SK-N-SH (cell line): ENCODE results near the gene TRIM27. TPM values are rescaled to one million over a fixed set of nuclear protein-coding genes. Genes with fewer than 3 reads are reported as not detected.
"Not testable (repeated sequence)": the region's sequence is repeated elsewhere in the genome, so short reads cannot be mapped to it uniquely, and the experiment has no call there.

ENCODE experiments used
- CTCF ChIA-PET: fragments of 300-600, 350-600 bp; formaldehyde crosslinking; extraction: SDS; loops from one replicate; lab custom pipeline; 2021; lab: Yijun Ruan, JAX
- POLR2A ChIA-PET: fragments of 350-600 bp; sonication (Branson Sonifier 250); formaldehyde crosslinking; extraction: SDS; loops from one replicate; lab custom pipeline; 2020; ENCODE audit warnings: antibody characterized with exemption, inconsistent platforms; lab: Yijun Ruan, JAX
- DNase-seq: peaks from one replicate; pipeline ENCODE4 v3.0.0; 2012
- H2AFZ ChIP-seq: fragments of 200-600 bp; sonication (generic); 2 replicates; pipeline ENCODE4 v1.8.1; 2016; ENCODE audit warnings: antibody characterized with exemption, mild to moderate bottlenecking, low read depth
- H3F3A ChIP-seq: fragments of 200-600 bp; sonication (generic); replicated peaks from 2 replicates; pipeline ENCODE3; 2016; ENCODE audit warnings: antibody characterized with exemption, mild to moderate bottlenecking; ENCODE audit not compliant: insufficient read depth
- H3K27ac ChIP-seq, 2 experiments: fragments of 200-500 bp in 1 of 2; fragments of 200-600 bp in 1 of 2; sonication (Bioruptor generic) in 1 of 2; sonication (generic), shearing (Covaris generic) in 1 of 2; 2 replicates each; pipeline versions ENCODE4 v1.5.1 to v1.6.1; 2014 to 2016; ENCODE audit warnings: low read depth in 2 of 2, inconsistent platforms in 1 of 2, low read length in 1 of 2, mild to moderate bottlenecking in 1 of 2, mixed read lengths in 1 of 2
- H3K27me3 ChIP-seq: fragments of 200-600 bp; sonication (generic), shearing (Covaris generic); 2 replicates; pipeline ENCODE4 v1.6.1; 2016; ENCODE audit warnings: mixed run types; ENCODE audit not compliant: insufficient read depth
- H3K36me3 ChIP-seq, 2 experiments: fragments of 200-500 bp in 1 of 2; fragments of 200-600 bp in 1 of 2; sonication (Bioruptor generic) in 1 of 2; sonication (generic) in 1 of 2; replicated peaks in 1 of 2; 2 replicates each; pipeline versions ENCODE3 to v1.5.1; 2014 to 2016; ENCODE audit warnings: low read length in 1 of 2, mild to moderate bottlenecking in 1 of 2; ENCODE audit not compliant: insufficient read depth in 2 of 2, control insufficient read depth in 1 of 2
- H3K4me1 ChIP-seq, 2 experiments: fragments of 200-500 bp in 1 of 2; fragments of 200-600 bp in 1 of 2; sonication (Bioruptor generic) in 1 of 2; sonication (generic), shearing (Covaris generic) in 1 of 2; 2 replicates each; pipeline versions ENCODE4 v1.5.1 to v1.6.1; 2014 to 2016; ENCODE audit warnings: low read depth in 1 of 2, low read length in 1 of 2, mixed run types in 1 of 2; ENCODE audit not compliant: insufficient read depth in 2 of 2, control insufficient read depth in 1 of 2
- H3K4me2 ChIP-seq: fragments of 200-600 bp; sonication (generic), shearing (Covaris generic); 2 replicates; pipeline ENCODE4 v1.6.1; 2017; ENCODE audit warnings: mixed run types
- H3K4me3 ChIP-seq, 2 experiments: fragments of 200-500 bp in 1 of 2; fragments of 200-600 bp in 1 of 2; sonication (Bioruptor generic) in 1 of 2; sonication (generic), shearing (Covaris generic) in 1 of 2; 2 replicates each; pipeline versions ENCODE4 v1.5.1 to v1.8.1; 2014 to 2016; ENCODE audit warnings: low read depth in 2 of 2, inconsistent platforms in 1 of 2, low read length in 1 of 2, mild to moderate bottlenecking in 1 of 2, mixed read lengths in 1 of 2, moderate library complexity in 1 of 2
- H3K79me2 ChIP-seq: fragments of 200-600 bp; sonication (generic); 2 replicates; pipeline ENCODE4 v1.8.1; 2017; ENCODE audit warnings: mild to moderate bottlenecking; ENCODE audit not compliant: insufficient read depth
- H3K9ac ChIP-seq: fragments of 200-600 bp; sonication (generic); 2 replicates; pipeline ENCODE4 v1.6.1; 2017; ENCODE audit warnings: mixed run types
- H3K9me2 ChIP-seq: fragments of 200-600 bp; sonication (generic); 2 replicates; pipeline ENCODE4 v1.6.1; 2017; ENCODE audit warnings: mixed run types
- H3K9me3 ChIP-seq: fragments of 200-600 bp; sonication (generic); 2 replicates; pipeline ENCODE4 v1.6.1; 2017; ENCODE audit warnings: mixed run types, mild to moderate bottlenecking, moderate library complexity
- H4K20me1 ChIP-seq: fragments of 200-600 bp; sonication (generic); 2 replicates; pipeline ENCODE4 v1.6.1; 2017; ENCODE audit warnings: mild to moderate bottlenecking, mixed run types; ENCODE audit not compliant: insufficient read depth
- ELF1 ChIP-seq: IDR thresholded peaks from 2 replicates; pipeline ENCODE4 v1.4.0; 2012
- EP300 ChIP-seq, 2 experiments: IDR thresholded peaks; 2 replicates each; pipeline versions ENCODE4 v1.4.0 to v1.6.1; 2012; ENCODE audit warnings: borderline replicate concordance in 1 of 2, low read depth in 1 of 2, low read length in 1 of 2
- FOSL2 ChIP-seq: IDR thresholded peaks from 2 replicates; pipeline ENCODE4 v1.4.0; 2012; ENCODE audit warnings: low read depth, mild to moderate bottlenecking, moderate library complexity, borderline replicate concordance
- GATA2 ChIP-seq: sonication (generic); formaldehyde crosslinking; IDR thresholded peaks from 2 replicates; pipeline ENCODE4 v1.5.0; 2020; ENCODE audit warnings: mild to moderate bottlenecking, missing genetic modification reagents
- JUND ChIP-seq: IDR thresholded peaks from 2 replicates; pipeline ENCODE4 v1.4.0; 2012
- MAX ChIP-seq: IDR thresholded peaks from 2 replicates; pipeline ENCODE4 v1.4.0; 2012; ENCODE audit warnings: low read depth
- MXI1 ChIP-seq: IDR thresholded peaks from 2 replicates; pipeline ENCODE4 v1.6.1; 2012; ENCODE audit warnings: mild to moderate bottlenecking, low read depth, low read length, improper control_type of control experiment
- NRF1 ChIP-seq: IDR thresholded peaks from 2 replicates; pipeline ENCODE4 v1.6.1; 2012; ENCODE audit warnings: low read depth, mild to moderate bottlenecking, low read length
- RAD21 ChIP-seq: IDR thresholded peaks from 2 replicates; pipeline ENCODE4 v1.6.1; 2012; ENCODE audit warnings: mild to moderate bottlenecking, low read length
- RCOR1 ChIP-seq: fragments of 150-350 bp; IDR thresholded peaks from 2 replicates; pipeline ENCODE4 v1.6.1; 2017; ENCODE audit warnings: antibody characterized with exemption, low read length
- SIN3A ChIP-seq: IDR thresholded peaks from 2 replicates; pipeline ENCODE4 v1.6.1; 2012; ENCODE audit warnings: low read depth, mild to moderate bottlenecking, low read length, moderate library complexity, borderline replicate concordance
- TAF1 ChIP-seq: IDR thresholded peaks from 2 replicates; pipeline ENCODE4 v1.6.1; 2012; ENCODE audit warnings: low read depth, mild to moderate bottlenecking, low read length, moderate library complexity, borderline replicate concordance
- TEAD4 ChIP-seq: IDR thresholded peaks from 2 replicates; pipeline ENCODE4 v1.4.0; 2012; ENCODE audit warnings: mild to moderate bottlenecking, borderline replicate concordance; ENCODE audit not compliant: insufficient read depth
- YY1 ChIP-seq: IDR thresholded peaks from 2 replicates; pipeline ENCODE4 v1.4.0; 2012; ENCODE audit warnings: low read depth, mild to moderate bottlenecking
- WGBS: methylation state at CpG from one replicate; pipeline ENCODE4 v1.1.6; 2017; ENCODE audit warnings: low lambda C conversion rate; 5-methylcytosine and 5-hydroxymethylcytosine counted together
- polyA plus RNA-seq, 3 experiments: library from polyadenylated mRNA; depleted of rRNA; stranded (reverse); fragments of >200 nt; gene quantifications; 2 replicates each; pipeline ENCODE4 v1.2.3, GENCODE V29; 2012
- TF ChIP-seq, protein P1 (sequence below): IDR thresholded peaks from 2 replicates; pipeline ENCODE4 v1.4.0; 2012; ENCODE audit warnings: low read depth, borderline replicate concordance
- TF ChIP-seq, protein P2 (sequence below): fragments of 150-350 bp; IDR thresholded peaks from 2 replicates; pipeline ENCODE4 v1.6.1; 2016; ENCODE audit warnings: mild to moderate bottlenecking, low read depth, low read length

Gene TRIM27
- polyA plus RNA-seq, 1 of the 3 experiments (the other 2 are of a cell fraction), result 43.8 TPM

DNA sequence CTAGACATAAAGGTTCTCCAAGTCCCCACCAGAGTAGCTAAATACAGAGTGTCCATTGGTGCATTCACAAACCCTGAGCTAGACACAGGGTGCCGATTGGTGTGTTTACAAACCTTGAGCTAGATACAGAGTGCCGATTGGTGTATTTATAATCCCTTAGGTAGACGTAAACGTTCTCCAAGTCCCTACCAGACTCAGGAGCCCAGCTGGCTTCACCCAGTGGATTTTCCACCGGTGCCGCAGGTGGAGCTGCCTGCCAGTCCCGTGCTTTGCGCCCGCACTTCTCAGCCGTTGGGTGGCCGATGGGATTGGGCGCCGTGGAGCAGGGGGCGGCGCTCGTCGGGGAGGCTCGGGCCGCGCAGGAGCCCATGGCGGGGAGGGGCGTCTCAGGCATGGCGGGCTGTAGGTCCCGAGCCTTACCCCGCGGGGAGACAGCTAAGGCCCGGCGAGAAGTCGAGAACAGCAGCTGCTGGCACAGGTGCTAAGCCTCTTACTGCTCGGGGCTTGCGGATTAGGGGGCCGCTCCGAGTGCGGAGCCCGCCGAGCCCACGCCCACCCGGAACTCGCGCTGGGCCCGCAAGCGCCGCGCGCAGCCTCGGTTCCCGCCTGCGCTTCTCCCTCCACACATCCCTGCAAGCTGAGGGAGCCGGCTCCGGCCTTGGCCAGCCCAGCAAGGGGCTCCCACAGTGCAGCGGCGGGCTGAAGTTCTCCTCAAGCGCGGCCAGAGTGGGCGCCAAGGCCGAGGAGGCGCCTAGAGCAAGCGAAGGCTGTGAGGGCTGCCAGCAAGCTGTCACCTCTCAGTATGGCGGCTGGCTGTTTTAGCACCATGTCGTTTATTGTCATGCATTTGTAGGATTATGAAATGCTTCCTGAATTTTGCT lies 57.3 kb downstream of the TRIM27 start:
- H3K9me3 ChIP-seq, H3K9me2 ChIP-seq, H3K36me3 ChIP-seq, H3K79me2 ChIP-seq, H4K20me1 ChIP-seq, H3K27me3 ChIP-seq: not testable (repeated sequence)
- POLR2A ChIA-PET, result interaction anchor here (0.9 to 3.2 kb wide), 17 partner anchors 8 to 1734 kb away, joined by 3 to 32 read pairs (median 6); a partner anchor contains a TSS
- H3K4me1 ChIP-seq, result peaks cover 0 to 11% of the 10 kb centered on the region in 2 experiments; a peak in 2 of 4 replicates
- peak; percentile 73 for TF ChIP-seq ELF1
- TF ChIP-seq, protein P1, sequence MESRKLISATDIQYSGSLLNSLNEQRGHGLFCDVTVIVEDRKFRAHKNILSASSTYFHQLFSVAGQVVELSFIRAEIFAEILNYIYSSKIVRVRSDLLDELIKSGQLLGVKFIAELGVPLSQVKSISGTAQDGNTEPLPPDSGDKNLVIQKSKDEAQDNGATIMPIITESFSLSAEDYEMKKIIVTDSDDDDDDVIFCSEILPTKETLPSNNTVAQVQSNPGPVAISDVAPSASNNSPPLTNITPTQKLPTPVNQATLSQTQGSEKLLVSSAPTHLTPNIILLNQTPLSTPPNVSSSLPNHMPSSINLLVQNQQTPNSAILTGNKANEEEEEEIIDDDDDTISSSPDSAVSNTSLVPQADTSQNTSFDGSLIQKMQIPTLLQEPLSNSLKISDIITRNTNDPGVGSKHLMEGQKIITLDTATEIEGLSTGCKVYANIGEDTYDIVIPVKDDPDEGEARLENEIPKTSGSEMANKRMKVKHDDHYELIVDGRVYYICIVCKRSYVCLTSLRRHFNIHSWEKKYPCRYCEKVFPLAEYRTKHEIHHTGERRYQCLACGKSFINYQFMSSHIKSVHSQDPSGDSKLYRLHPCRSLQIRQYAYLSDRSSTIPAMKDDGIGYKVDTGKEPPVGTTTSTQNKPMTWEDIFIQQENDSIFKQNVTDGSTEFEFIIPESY, result 0 out of 2 replicates have a peak, but pooled peaks have one; percentile 7
- 0 out of 2 replicates have a peak, but pooled peaks have one; percentile 42 for TF ChIP-seq YY1
- peak; percentile 39; the same call in 1 of the 2 replicates for TF ChIP-seq MXI1
- TF ChIP-seq MAX, result peak; percentile 47; the same call in 1 of the 2 replicates
- peak in 1 of 2 experiments; percentile 27; a peak in 1 of 4 replicates for TF ChIP-seq EP300 (IDR thresholded peaks at IDR 0.05; ENCODE audit: borderline replicate concordance in 1 of 2, low read depth in 1 of 2, low read length in 1 of 2)
- peak; percentile 59 for TF ChIP-seq NRF1
- H3K27ac ChIP-seq, result peak overlapping the region; percentile 39 to 93
- CTCF ChIA-PET, result interaction anchor here (0.6 to 1.9 kb wide), 4 partner anchors 26 to 56 kb away, joined by 3 to 7 read pairs (median 3); no protein-coding TSS in a partner anchor
- 1% methylated on average over 30 of the region's 60 CpGs for WGBS
- H3K4me2 ChIP-seq, result peak overlapping the region; percentile 81
- DNase-seq, result peak; percentile 70
- H2AFZ ChIP-seq, result peak overlapping the region; percentile 84
- H3F3A ChIP-seq, result peaks cover 23% of the 10 kb centered on the region
- peak overlapping the region; percentile 72 for H3K4me3 ChIP-seq
- H3K9ac ChIP-seq, result peak overlapping the region; percentile 53; the same call in 1 of the 2 replicates

GRCh38 chr6:28865401-28866204 lies 58.2 kb downstream of the TRIM27 start:
- Histone ChIP-seq H3K4me2 (peak overlapping the region; percentile 81), H3K36me3 (no peaks in the 10 kb centered on the region), H3K4me1 (peaks cover 0 to 11% of the 10 kb centered on the region in 2 experiments; a peak in 2 of 4 replicates), H3K27me3 (peaks cover 5% of the 10 kb centered on the region; the same call in 1 of the 2 replicates), H3K27ac (peak overlapping the region in 1 of 2 experiments; percentile 63; a peak in 3 of 4 replicates), H3K9ac (no peak overlapping the region), H3K79me2 (no peaks in the 10 kb centered on the region), H3K9me2 (no peaks in the 10 kb centered on the region), H3K9me3 (no peaks in the 10 kb centered on the region), H2AFZ (peak overlapping the region; percentile 84; the same call in 1 of the 2 replicates), H4K20me1 (no peaks in the 10 kb centered on the region), H3F3A (peaks cover 23% of the 10 kb centered on the region), H3K4me3 (peak overlapping the region in 1 of 2 experiments; percentile 72; a peak in 3 of 4 replicates)
- DNase-seq, result peak; percentile 53
- POLR2A ChIA-PET, result interaction anchor here (0.6 to 3.2 kb wide), 16 partner anchors 9 to 1733 kb away, joined by 3 to 32 read pairs (median 6); a partner anchor contains a TSS
- WGBS, result 61% methylated on average over 25 of the region's 25 CpGs
- CTCF ChIA-PET, result interaction anchor here (0.8 to 2.6 kb wide), 4 partner anchors 25 to 181 kb away, joined by 3 to 9 read pairs (median 5); no protein-coding TSS in a partner anchor
- TF ChIP-seq JUND (no peak), RCOR1 (no peak), YY1 (no peak), TAF1 (peak; percentile 30; the same call in 1 of the 2 replicates), SIN3A (no peak), RAD21 (no peak), NRF1 (no peak), MAX (no peak), GATA2 (no peak), FOSL2 (no peak), TEAD4 (no peak)
- TF ChIP-seq, protein P1, result peak; percentile 32; the same call in 1 of the 2 replicates
- TF ChIP-seq, protein P2, sequence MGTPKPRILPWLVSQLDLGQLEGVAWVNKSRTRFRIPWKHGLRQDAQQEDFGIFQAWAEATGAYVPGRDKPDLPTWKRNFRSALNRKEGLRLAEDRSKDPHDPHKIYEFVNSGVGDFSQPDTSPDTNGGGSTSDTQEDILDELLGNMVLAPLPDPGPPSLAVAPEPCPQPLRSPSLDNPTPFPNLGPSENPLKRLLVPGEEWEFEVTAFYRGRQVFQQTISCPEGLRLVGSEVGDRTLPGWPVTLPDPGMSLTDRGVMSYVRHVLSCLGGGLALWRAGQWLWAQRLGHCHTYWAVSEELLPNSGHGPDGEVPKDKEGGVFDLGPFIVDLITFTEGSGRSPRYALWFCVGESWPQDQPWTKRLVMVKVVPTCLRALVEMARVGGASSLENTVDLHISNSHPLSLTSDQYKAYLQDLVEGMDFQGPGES, result no peak; the same call in 1 of the 2 replicates
